ENCODE measurements around the gene ANKS3.

Gene ANKS3

DNA sequence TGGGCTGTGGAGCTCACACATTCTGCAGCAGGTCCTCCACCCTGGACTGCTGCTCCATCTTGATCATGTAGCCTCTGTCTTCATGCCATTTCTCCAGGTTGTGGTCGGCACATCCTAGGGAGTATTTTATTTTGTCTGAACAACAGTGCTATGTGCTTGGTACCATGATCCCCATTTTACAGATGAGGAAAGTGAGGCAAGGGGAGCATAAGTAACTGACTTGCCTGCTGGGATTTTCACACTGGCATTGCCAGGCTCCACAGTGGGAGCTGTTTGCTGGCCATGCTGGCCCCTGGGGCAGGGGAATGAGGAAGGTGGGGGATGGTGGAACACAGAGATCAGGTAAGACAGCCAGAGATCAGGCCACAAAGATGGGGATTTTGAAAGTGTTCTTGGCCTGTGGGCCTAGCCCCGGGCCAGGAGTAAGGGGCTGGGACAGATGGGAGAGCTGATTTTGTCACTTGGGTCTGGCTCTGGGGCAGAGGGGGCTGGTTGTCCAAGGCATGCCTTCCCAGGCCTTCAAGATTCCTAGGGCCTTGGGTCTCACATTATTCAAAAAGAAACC lies 42.2 kb upstream of the ANKS3 start:
- ChIA-PET POLR2A (no interaction called here), CTCF (no interaction called here)
- no peak for TF ChIP-seq SP1 (IDR thresholded peaks at IDR 0.05)
- no peak for TF ChIP-seq FOXK2 (IDR thresholded peaks at IDR 0.05)
- TF ChIP-seq SUZ12 (IDR thresholded peaks at IDR 0.05), result no peak
- TF ChIP-seq CTBP1 (IDR thresholded peaks at IDR 0.05; ENCODE audit: borderline replicate concordance), result no peak
- TF ChIP-seq NFRKB (IDR thresholded peaks at IDR 0.05), result no peak
- no peak for TF ChIP-seq BHLHE40 (IDR thresholded peaks at IDR 0.05; ENCODE audit: borderline replicate concordance)
- TF ChIP-seq PKNOX1 (IDR thresholded peaks at IDR 0.05), result no peak
- no peak for TF ChIP-seq ELF4 (IDR thresholded peaks at IDR 0.05)
- TF ChIP-seq L3MBTL2 (conservative IDR thresholded peaks at IDR 0.05), result no peak
- no peak for TF ChIP-seq HDGF (IDR thresholded peaks at IDR 0.05; ENCODE audit: borderline replicate concordance)
- no peak for TF ChIP-seq LEF1 (IDR thresholded peaks at IDR 0.05; ENCODE audit: borderline replicate concordance)
- DNase-seq (ENCODE audit: extremely low spot score), result no peak

GRCh38 chr16:4775005-4775404 lies 40.9 kb upstream of the ANKS3 start:
- ChIA-PET CTCF (no interaction called here), POLR2A (no interaction called here)

DNA sequence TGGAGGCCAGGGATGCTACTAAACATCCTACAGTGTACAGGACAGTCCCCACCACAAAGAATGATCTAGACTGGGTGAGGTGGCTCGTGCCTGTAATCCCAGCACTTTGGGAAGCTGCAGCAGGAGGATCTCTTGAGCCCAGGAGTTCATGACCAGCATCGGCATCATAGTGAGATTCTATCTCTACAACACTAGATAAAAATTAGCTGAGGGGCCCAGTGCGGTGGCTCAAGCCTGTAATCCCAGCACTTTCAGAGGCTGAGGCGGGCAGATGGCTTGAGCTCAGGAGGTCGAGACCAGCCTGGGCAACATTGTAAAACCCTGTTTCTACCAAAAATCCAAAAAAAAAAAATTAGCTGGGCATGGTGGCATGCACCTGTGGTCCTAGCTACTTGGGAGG lies 38.3 kb upstream of the ANKS3 start:
- TF ChIP-seq ARNT (IDR thresholded peaks at IDR 0.05) (no peak), TARDBP (IDR thresholded peaks at IDR 0.05) (no peak), HDGF (IDR thresholded peaks at IDR 0.05; ENCODE audit: borderline replicate concordance) (no peak), FOXM1 (IDR thresholded peaks at IDR 0.05; ENCODE audit: borderline replicate concordance) (no peak), FOXK2 (IDR thresholded peaks at IDR 0.05) (no peak), BHLHE40 (IDR thresholded peaks at IDR 0.05; ENCODE audit: borderline replicate concordance) (no peak), NFRKB (IDR thresholded peaks at IDR 0.05) (no peak), SP1 (IDR thresholded peaks at IDR 0.05) (no peak), ELF4 (IDR thresholded peaks at IDR 0.05) (no peak), ZNF384 (IDR thresholded peaks at IDR 0.05) (no peak), FOXA1 (IDR thresholded peaks at IDR 0.05) (no peak), CTBP1 (IDR thresholded peaks at IDR 0.05; ENCODE audit: borderline replicate concordance) (no peak), L3MBTL2 (conservative IDR thresholded peaks at IDR 0.05) (no peak), PKNOX1 (IDR thresholded peaks at IDR 0.05) (no peak), LEF1 (IDR thresholded peaks at IDR 0.05; ENCODE audit: borderline replicate concordance) (no peak), SUZ12 (IDR thresholded peaks at IDR 0.05) (no peak)
- ChIA-PET POLR2A (no interaction called here), CTCF (no interaction called here)
- no peak for DNase-seq (ENCODE audit: extremely low spot score)

More at GRCh38 chr16:4775005-4775404, 40.9 kb upstream of the ANKS3 start:
- DNase-seq (ENCODE audit: extremely low spot score), result no peak
- TF ChIP-seq PKNOX1 (IDR thresholded peaks at IDR 0.05), result no peak
- TF ChIP-seq L3MBTL2 (conservative IDR thresholded peaks at IDR 0.05), result no peak
- no peak for TF ChIP-seq FOXA1 (IDR thresholded peaks at IDR 0.05)
- TF ChIP-seq HDGF (IDR thresholded peaks at IDR 0.05; ENCODE audit: borderline replicate concordance), result no peak
- TF ChIP-seq SP1 (IDR thresholded peaks at IDR 0.05), result no peak
- TF ChIP-seq SUZ12 (IDR thresholded peaks at IDR 0.05), result no peak
- no peak for TF ChIP-seq FOXK2 (IDR thresholded peaks at IDR 0.05)
- no peak for TF ChIP-seq ZNF384 (IDR thresholded peaks at IDR 0.05)

- ChIA-PET CTCF (no interaction called here), POLR2A (interaction anchor here (0.6 kb wide), 1 partner anchor 25 kb away, joined by 3 read pairs; no protein-coding TSS in a partner anchor)
- TF ChIP-seq TARDBP (IDR thresholded peaks at IDR 0.05) (no peak), ARNT (IDR thresholded peaks at IDR 0.05) (no peak), L3MBTL2 (conservative IDR thresholded peaks at IDR 0.05) (no peak), SP1 (IDR thresholded peaks at IDR 0.05) (no peak), FOXM1 (IDR thresholded peaks at IDR 0.05; ENCODE audit: borderline replicate concordance) (no peak), NFRKB (IDR thresholded peaks at IDR 0.05) (no peak), BHLHE40 (IDR thresholded peaks at IDR 0.05; ENCODE audit: borderline replicate concordance) (no peak), CTBP1 (IDR thresholded peaks at IDR 0.05; ENCODE audit: borderline replicate concordance) (no peak), ELF4 (IDR thresholded peaks at IDR 0.05) (no peak)
- no peak for DNase-seq (ENCODE audit: extremely low spot score)
Observed at GRCh38 chr16:4771646-4772045, 37.6 kb upstream of the ANKS3 start.

GRCh38 chr16:4769306-4769638 lies 35.2 kb upstream of the ANKS3 start:
- ChIA-PET CTCF (interaction anchor here (0.7 kb wide), 1 partner anchor 30 kb away, joined by 3 read pairs; no protein-coding TSS in a partner anchor), POLR2A (interaction anchor here (1.4 to 3.1 kb wide), 6 partner anchors 17 to 153 kb away, joined by 3 to 19 read pairs (median 4); partner anchors contain the start of genes ANKS3, DNAAF8, NUDT16L1 and ROGDI)
- no peak for TF ChIP-seq L3MBTL2 (conservative IDR thresholded peaks at IDR 0.05)
- no peak for TF ChIP-seq ELF4 (IDR thresholded peaks at IDR 0.05)
- TF ChIP-seq FOXA1 (IDR thresholded peaks at IDR 0.05), result no peak
- TF ChIP-seq BHLHE40 (IDR thresholded peaks at IDR 0.05; ENCODE audit: borderline replicate concordance), result no peak
- TF ChIP-seq TARDBP (IDR thresholded peaks at IDR 0.05), result no peak
- no peak for TF ChIP-seq FOXK2 (IDR thresholded peaks at IDR 0.05)
- TF ChIP-seq PKNOX1 (IDR thresholded peaks at IDR 0.05), result no peak
- no peak for TF ChIP-seq SUZ12 (IDR thresholded peaks at IDR 0.05)
- TF ChIP-seq ZNF384 (IDR thresholded peaks at IDR 0.05), result no peak
- no peak for DNase-seq (ENCODE audit: extremely low spot score)

Data from HEK293T (cell line).